Measurements from ENCODE around the gene ASCC1. TPM values are rescaled to one million over a fixed set of nuclear protein-coding genes. Genes with fewer than 3 reads are reported as not detected.

The ASCC1 gene
- total and polyA plus RNA-seq, 2 experiments from 2014 or later, result 25.2 to 30.0 TPM

- H3K9me2 ChIP-seq (ENCODE audit: insufficient read depth), result no peaks in the 10 kb centered on the region
- no peak for DNase-seq
Observed at GRCh38 chr10:72067463-72068125, 148.5 kb downstream of the ASCC1 start.

GRCh38 chr10:72066318-72067284, 149.5 kb downstream of the ASCC1 start:
- H3K27ac ChIP-seq, result no peak overlapping the region
- H3K27me3 ChIP-seq (replicated peaks; ENCODE audit: insufficient read depth), result no peaks in the 10 kb centered on the region
- TF ChIP-seq EZH2phosphoT487 (IDR thresholded peaks at IDR 0.05; ENCODE audit: insufficient read depth, low read depth) (no peak), EZH2 (IDR thresholded peaks at IDR 0.05; ENCODE audit: insufficient read depth, poor library complexity, severe bottlenecking) (no peak)
- H2AFZ ChIP-seq, result no peak overlapping the region
- 76 to 82% methylated on average over 18 of the region's 18 CpGs for WGBS, 2 experiments (ENCODE audit: low coverage in 1 of 2, low lambda C conversion rate in 2 of 2, missing lambda C conversion rate in 2 of 2)
- H3K4me3 ChIP-seq, result no peak overlapping the region
- in situ Hi-C loops (cut with MboI), result no loop called here
- no peak overlapping the region for H3K4me2 ChIP-seq (ENCODE audit: unreplicated experiment)
- H3K9ac ChIP-seq, result no peak overlapping the region
- H3K79me2 ChIP-seq (ENCODE audit: insufficient read depth), result no peaks in the 10 kb centered on the region
- no peaks in the 10 kb centered on the region for H3F3A ChIP-seq (ENCODE audit: insufficient read depth)
- H3K4me1 ChIP-seq (ENCODE audit: insufficient read depth), result no peaks in the 10 kb centered on the region
- H4K20me1 ChIP-seq (ENCODE audit: insufficient read depth), result no peaks in the 10 kb centered on the region
- H3K36me3 ChIP-seq (ENCODE audit: low read depth), result no peaks in the 10 kb centered on the region
- no peaks in the 10 kb centered on the region for H3K9me3 ChIP-seq (ENCODE audit: low read depth)
- no peak for DNase-seq
- no peaks in the 10 kb centered on the region for H3K9me2 ChIP-seq (ENCODE audit: insufficient read depth)

More at GRCh38 chr10:72067463-72068125, 148.5 kb downstream of the ASCC1 start:
- Histone ChIP-seq H3K9ac (no peak overlapping the region), H4K20me1 (ENCODE audit: insufficient read depth) (no peaks in the 10 kb centered on the region), H3K9me3 (ENCODE audit: low read depth) (no peaks in the 10 kb centered on the region), H3K27ac (no peak overlapping the region), H3K4me1 (ENCODE audit: insufficient read depth) (no peaks in the 10 kb centered on the region), H3K4me2 (ENCODE audit: unreplicated experiment) (no peak overlapping the region), H2AFZ (no peak overlapping the region), H3K27me3 (replicated peaks; ENCODE audit: insufficient read depth) (no peaks in the 10 kb centered on the region), H3K36me3 (ENCODE audit: low read depth) (no peaks in the 10 kb centered on the region), H3K79me2 (ENCODE audit: insufficient read depth) (no peaks in the 10 kb centered on the region), H3F3A (ENCODE audit: insufficient read depth) (no peaks in the 10 kb centered on the region), H3K4me3 (no peak overlapping the region)
- WGBS, 2 experiments (ENCODE audit: low coverage in 1 of 2, low lambda C conversion rate in 2 of 2, missing lambda C conversion rate in 2 of 2), result 70 to 71% methylated on average over 12 to 13 of the region's 13 CpGs
- in situ Hi-C loops (cut with MboI), result no loop called here
- TF ChIP-seq EZH2phosphoT487 (IDR thresholded peaks at IDR 0.05; ENCODE audit: insufficient read depth, low read depth), result no peak
- no peak for TF ChIP-seq EZH2 (IDR thresholded peaks at IDR 0.05; ENCODE audit: insufficient read depth, poor library complexity, severe bottlenecking)

DNA sequence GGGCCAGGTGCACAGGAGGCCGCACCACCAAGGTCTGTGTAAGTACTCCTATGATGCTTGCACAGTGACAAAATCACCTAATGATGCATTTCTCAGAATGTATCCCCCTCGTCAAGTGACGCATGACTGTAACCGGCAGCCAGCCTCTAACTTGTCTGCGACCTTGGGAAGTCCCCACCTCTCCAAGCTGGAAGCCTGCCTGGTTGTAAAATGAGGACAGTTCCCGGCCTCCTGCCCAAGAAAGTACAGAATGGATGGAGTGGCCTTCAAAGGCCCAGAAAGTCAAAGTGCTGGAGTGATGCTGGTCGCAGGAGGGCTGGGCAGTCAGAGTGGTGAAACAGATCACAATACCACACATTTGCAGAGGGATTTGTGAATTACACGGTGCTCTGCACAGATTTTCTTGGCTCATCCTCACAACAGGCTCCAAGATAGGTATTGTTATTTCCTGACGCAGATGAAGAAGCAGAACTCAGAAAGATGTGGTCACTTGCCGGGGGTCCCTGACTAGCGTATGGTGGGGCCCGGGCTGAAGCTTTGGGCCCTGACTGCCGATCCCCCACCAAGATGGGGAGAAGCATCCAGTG, 150.5 kb downstream of the ASCC1 start:
- H3K27ac ChIP-seq, result no peak overlapping the region
- H3K36me3 ChIP-seq (ENCODE audit: low read depth), result no peaks in the 10 kb centered on the region
- in situ Hi-C loops (cut with MboI), result no loop called here
- no peak overlapping the region for H2AFZ ChIP-seq
- no peaks in the 10 kb centered on the region for H3K9me3 ChIP-seq (ENCODE audit: low read depth)
- no peaks in the 10 kb centered on the region for H3F3A ChIP-seq (ENCODE audit: insufficient read depth)
- H3K4me1 ChIP-seq (ENCODE audit: insufficient read depth), result no peaks in the 10 kb centered on the region
- no peaks in the 10 kb centered on the region for H4K20me1 ChIP-seq (ENCODE audit: insufficient read depth)
- no peak overlapping the region for H3K4me3 ChIP-seq
- H3K9ac ChIP-seq, result no peak overlapping the region
- H3K79me2 ChIP-seq (ENCODE audit: insufficient read depth), result no peaks in the 10 kb centered on the region
- TF ChIP-seq EZH2 (IDR thresholded peaks at IDR 0.05; ENCODE audit: insufficient read depth, poor library complexity, severe bottlenecking) (no peak), EZH2phosphoT487 (IDR thresholded peaks at IDR 0.05; ENCODE audit: insufficient read depth, low read depth) (no peak)
- no peaks in the 10 kb centered on the region for H3K9me2 ChIP-seq (ENCODE audit: insufficient read depth)
- peak; percentile 7 for DNase-seq
- no peak overlapping the region for H3K4me2 ChIP-seq (ENCODE audit: unreplicated experiment)
- 75% methylated on average over 13 of the region's 13 CpGs for WGBS, 2 experiments (ENCODE audit: low coverage in 1 of 2, low lambda C conversion rate in 2 of 2, missing lambda C conversion rate in 2 of 2)
- no peaks in the 10 kb centered on the region for H3K27me3 ChIP-seq (replicated peaks; ENCODE audit: insufficient read depth)

DNA sequence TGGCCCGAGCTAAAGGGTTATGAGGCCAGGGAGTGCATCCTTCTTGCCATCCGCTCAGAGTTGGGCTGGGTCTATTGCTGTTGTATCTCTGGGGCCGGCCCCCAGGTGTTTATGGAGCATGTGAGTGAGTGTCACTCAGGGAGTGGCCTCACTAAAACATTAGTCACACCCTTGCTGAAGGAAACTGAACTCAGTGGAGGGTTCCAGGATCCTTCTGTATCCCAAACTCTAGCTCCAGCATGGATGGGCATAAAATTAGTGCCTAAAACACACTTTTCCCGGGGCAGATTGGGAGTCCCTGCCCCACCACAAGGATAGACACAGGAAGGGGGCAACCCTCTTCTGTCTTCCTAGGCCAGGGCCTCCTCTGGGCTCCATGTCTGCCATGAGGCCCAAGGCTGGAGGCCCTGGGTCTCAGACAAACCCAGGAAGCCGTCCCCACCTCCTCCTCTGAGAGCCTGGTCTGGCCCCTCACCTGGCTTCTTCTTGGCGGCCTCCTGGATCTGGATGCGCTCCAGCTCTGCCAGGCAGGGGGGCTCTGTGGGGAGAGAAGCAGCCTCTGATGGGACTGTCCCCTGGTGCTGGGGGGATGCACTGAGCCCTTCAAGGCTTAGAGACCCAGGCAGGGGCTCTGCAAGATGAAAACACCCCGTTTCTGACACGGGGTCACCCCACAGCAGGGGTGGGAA, 152.2 kb downstream of the ASCC1 start:
- Histone ChIP-seq H3K79me2 (ENCODE audit: insufficient read depth) (no peaks in the 10 kb centered on the region), H2AFZ (no peak overlapping the region), H3K9ac (no peak overlapping the region), H3K27ac (no peak overlapping the region), H3K9me3 (ENCODE audit: low read depth) (no peaks in the 10 kb centered on the region), H3F3A (ENCODE audit: insufficient read depth) (no peaks in the 10 kb centered on the region), H3K4me3 (no peak overlapping the region), H3K36me3 (ENCODE audit: low read depth) (no peaks in the 10 kb centered on the region), H3K9me2 (ENCODE audit: insufficient read depth) (no peaks in the 10 kb centered on the region), H3K4me2 (ENCODE audit: unreplicated experiment) (no peak overlapping the region), H3K27me3 (replicated peaks; ENCODE audit: insufficient read depth) (peaks cover 11% of the 10 kb centered on the region; the same call in 1 of the 2 replicates), H4K20me1 (ENCODE audit: insufficient read depth) (no peaks in the 10 kb centered on the region), H3K4me1 (ENCODE audit: insufficient read depth) (no peaks in the 10 kb centered on the region)
- in situ Hi-C loops (cut with MboI), result no loop called here
- peak; percentile 44 for DNase-seq
- TF ChIP-seq EZH2phosphoT487 (IDR thresholded peaks at IDR 0.05; ENCODE audit: insufficient read depth, low read depth) (no peak), EZH2 (IDR thresholded peaks at IDR 0.05; ENCODE audit: insufficient read depth, poor library complexity, severe bottlenecking) (no peak)
- 66 to 72% methylated on average over 9 of the region's 9 CpGs for WGBS, 2 experiments (ENCODE audit: low coverage in 1 of 2, low lambda C conversion rate in 2 of 2, missing lambda C conversion rate in 2 of 2)

All from GM23248 (cell line).